ENCODE measurements around the gene GZMA.
A peak's percentile ranks its signal among the peaks of the same experiment; 100 is the strongest.

Gene GZMA

GRCh38 chr5:55110217-55110616 is 7.8 kb downstream of the GZMA start:
- no peak for DNase-seq

GRCh38 chr5:55113327-55113726 is 10.9 kb downstream of the GZMA start:
- DNase-seq: no peak

- no peak for DNase-seq
These were observed 11.6 kb downstream of the GZMA start for GRCh38 chr5:55114061-55114460.

- DNase-seq: no peak
These were observed 20.9 kb downstream of the GZMA start for GRCh38 chr5:55123365-55123764.

- no peak for DNase-seq
These were observed 31.7 kb downstream of the GZMA start for GRCh38 chr5:55134053-55134722.

DNA sequence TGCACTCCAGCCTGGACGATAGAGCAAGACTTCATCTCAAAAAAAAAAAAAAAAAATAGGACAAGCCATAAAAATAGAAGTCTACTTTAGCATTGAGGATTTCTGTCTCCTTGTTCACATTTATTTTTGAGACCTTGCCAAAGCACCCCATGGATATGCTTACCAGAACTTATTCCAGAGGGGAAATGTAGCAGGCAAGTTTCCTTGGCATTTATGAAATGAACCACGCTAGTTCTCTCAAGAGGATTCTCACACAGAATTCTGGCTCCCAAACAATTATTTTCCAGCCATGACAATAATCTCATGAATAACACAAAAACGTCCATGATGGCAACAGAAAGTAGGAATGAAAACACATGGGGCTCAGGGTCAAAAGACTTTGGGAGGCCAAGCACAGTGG is 34.1 kb downstream of the GZMA start:
- no peak for DNase-seq

GRCh38 chr5:55140908-55141665 is 38.6 kb downstream of the GZMA start:
- no peak for DNase-seq

GRCh38 chr5:55141945-55142690 is 39.7 kb downstream of the GZMA start:
- DNase-seq: no peak

- no peak for DNase-seq
These were observed 41.2 kb downstream of the GZMA start for GRCh38 chr5:55143624-55144023.

GRCh38 chr5:55146080-55146479 is 43.6 kb downstream of the GZMA start:
- DNase-seq: no peak

DNA sequence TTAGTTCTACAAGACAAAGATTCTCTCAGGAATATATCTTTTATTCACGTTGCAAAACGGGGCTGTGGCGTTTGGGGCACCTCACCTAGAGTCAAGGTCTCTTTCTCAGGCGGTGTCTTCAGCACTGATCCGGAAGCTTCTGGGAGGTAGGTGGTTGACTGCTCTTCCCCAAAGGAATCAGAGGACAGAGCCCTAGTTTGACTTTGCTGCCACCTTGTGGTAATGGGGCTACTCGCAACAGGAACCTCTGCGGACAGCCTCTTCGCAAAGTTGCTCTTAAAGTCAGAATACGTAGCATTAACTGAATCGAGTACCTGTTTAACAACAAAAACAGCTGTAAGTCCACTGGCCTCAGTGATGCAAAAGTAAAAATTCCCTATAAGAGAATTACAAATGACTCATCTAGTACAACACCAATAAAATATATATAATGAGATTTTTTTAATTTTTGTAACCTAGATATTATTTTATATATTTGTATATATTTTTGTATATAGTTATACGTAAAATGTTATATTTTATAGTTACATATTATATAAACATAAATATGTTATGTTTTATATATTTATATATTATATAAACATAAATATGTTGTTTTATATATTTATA is 44.2 kb downstream of the GZMA start:
- DNase-seq: peak; percentile 27

GRCh38 chr5:55149308-55149795 is 46.9 kb downstream of the GZMA start:
- DNase-seq: no peak

DNA sequence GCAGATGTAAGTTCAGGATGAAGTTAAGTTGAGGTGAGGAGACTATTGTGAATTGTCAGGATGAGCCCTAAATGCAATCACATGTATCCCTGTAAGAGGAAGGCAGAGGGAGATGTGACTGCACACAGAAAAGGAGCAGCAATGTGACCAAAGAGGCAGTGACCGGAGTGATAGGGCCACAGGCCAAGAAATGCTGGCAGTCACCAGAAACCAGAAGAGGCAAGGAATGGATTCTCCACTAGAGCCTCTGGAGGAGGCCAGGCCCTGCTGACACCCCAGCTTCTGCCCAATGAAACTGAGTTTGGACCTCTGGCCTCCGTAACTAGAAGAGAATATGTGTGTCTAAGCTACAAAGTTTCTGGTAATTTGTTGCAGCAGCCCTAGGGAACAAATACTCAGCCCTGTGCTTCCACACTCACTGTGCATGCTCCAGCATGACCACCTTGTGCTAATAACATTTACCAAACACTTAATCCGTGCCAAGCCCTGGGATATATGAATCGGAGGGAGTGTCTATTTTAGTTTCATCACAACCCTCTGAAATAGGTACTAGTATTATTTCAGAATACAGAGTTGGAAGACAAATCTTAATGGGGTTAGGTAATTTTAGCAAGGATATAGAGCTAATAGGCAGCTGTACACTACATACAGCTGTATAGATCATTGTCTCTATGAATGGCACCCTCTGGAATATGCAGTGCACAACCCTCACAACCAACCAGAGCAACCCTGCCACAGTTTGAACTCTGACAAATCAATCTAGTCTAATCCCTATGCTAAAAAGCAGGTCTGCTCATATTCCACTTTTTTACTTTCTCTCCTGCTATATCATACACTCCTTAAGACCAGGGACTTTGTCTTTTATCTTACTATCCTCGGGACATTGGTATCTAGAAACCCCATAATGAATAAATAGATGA is 49.7 kb downstream of the GZMA start:
- DNase-seq: no peak

DNA sequence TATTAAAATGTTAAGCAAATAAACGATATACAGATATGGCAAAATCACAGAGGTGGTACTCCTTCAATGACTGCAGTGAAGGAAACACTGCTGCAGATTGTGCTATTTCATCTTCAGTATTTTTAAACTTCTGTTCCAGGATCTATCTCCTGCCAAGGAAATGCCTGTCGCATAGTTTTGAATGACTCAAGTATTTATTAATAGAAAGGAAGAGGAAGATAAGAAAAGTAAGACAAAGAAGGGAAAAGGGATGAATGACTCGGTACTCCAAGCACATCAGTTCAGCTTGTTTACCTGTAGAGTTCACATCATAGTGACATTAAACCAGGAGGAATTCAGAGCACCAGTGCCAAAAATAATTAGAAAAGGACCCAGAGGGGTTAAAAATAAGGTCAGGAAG is 52.4 kb downstream of the GZMA start:
- no peak for DNase-seq

Measured in GOT3 (cell line).